ENCODE data around the gene CYP2W1. TPM values are rescaled to one million over a fixed set of nuclear protein-coding genes. Genes with fewer than 3 reads are reported as not detected.

CYP2W1 gene
- total and polyA plus RNA-seq, 10 of the 15 experiments (the other 5 are each of a cell fraction or from before 2014, with no cell fraction given): not detected

DNA sequence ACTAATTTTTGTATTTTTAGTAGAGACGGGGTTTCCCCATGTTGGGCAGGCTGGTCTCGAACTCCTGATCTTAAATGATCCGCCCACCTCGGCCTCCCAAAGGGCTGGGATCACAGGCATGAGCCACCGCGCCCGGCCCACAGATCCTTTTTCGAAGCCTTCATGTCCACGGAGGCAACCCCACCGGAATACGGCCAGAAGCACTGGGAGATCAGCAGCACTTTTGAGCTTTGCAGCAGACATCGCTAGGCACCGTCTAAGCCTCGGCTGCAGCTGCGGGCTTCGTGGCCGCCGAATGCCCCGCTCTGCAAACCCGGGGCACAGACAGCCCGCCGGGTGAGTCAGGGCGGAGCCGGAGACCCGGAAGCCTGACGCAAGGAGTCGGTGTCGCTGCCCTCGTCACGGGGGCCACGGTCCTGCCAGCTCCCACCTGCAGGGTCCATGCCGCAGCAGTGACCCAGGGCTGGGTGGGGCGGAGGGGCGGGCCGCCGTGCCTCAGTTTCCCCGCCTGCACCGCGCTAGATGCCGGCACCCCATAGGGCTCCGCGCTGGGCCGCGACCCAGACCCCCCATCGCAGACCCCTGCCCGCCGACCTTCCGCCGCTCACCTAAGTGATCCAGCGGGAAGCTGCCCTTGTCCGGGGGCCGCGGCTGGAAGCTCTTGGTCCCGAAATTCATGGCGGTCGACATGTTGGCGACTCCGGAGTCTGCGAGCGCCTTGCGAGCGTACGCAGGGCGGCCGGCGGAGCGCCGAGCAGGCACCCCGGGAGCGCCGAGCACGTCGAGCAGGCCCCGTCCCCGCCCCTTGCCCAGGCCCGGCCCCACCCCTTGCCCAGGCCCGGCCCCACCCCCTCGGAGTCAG is 7.9 kb upstream of the CYP2W1 start, which contains the start of gene COX19 (continued):
- peak; percentile 98 for TF ChIP-seq YY1 (IDR thresholded peaks at IDR 0.05; ENCODE audit: low read depth, low read length)
- TF ChIP-seq FOXK2 (IDR thresholded peaks at IDR 0.05): peak; percentile 43; the same call in 1 of the 2 replicates
- no peak for TF ChIP-seq FOS (IDR thresholded peaks at IDR 0.05; ENCODE audit: borderline replicate concordance, extremely low read depth, insufficient read length)
- TF ChIP-seq GATAD2B (conservative IDR thresholded peaks at IDR 0.05; ENCODE audit: low read depth): peak; percentile 84
- TF ChIP-seq RELA (IDR thresholded peaks at IDR 0.05; ENCODE audit: borderline replicate concordance, partially characterized antibody): no peak
- no peak for TF ChIP-seq STAT3 (IDR thresholded peaks at IDR 0.05; ENCODE audit: low read depth, low read length)
- TF ChIP-seq, protein P1, sequence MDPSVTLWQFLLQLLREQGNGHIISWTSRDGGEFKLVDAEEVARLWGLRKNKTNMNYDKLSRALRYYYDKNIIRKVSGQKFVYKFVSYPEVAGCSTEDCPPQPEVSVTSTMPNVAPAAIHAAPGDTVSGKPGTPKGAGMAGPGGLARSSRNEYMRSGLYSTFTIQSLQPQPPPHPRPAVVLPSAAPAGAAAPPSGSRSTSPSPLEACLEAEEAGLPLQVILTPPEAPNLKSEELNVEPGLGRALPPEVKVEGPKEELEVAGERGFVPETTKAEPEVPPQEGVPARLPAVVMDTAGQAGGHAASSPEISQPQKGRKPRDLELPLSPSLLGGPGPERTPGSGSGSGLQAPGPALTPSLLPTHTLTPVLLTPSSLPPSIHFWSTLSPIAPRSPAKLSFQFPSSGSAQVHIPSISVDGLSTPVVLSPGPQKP (IDR thresholded peaks at IDR 0.05; ENCODE audit: low read depth, low read length): no peak; the same call in 1 of the 2 replicates
- TF ChIP-seq, protein P2, sequence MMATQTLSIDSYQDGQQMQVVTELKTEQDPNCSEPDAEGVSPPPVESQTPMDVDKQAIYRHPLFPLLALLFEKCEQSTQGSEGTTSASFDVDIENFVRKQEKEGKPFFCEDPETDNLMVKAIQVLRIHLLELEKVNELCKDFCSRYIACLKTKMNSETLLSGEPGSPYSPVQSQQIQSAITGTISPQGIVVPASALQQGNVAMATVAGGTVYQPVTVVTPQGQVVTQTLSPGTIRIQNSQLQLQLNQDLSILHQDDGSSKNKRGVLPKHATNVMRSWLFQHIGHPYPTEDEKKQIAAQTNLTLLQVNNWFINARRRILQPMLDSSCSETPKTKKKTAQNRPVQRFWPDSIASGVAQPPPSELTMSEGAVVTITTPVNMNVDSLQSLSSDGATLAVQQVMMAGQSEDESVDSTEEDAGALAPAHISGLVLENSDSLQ (IDR thresholded peaks at IDR 0.05): peak; percentile 50; the same call in 1 of the 2 replicates
- TF ChIP-seq BHLHE40 (IDR thresholded peaks at IDR 0.05; ENCODE audit: borderline replicate concordance in 1 of 2, low read depth in 2 of 2, low read length in 1 of 2): peak; percentile 50 to 58; a peak in 2 of 4 replicates
- no peak; the same call in 1 of the 2 replicates for TF ChIP-seq CBFB (IDR thresholded peaks at IDR 0.05; ENCODE audit: low read depth)
- no peak for TF ChIP-seq EED (IDR thresholded peaks at IDR 0.05; ENCODE audit: low read depth)
- peak; percentile 69 for TF ChIP-seq SIX5 (IDR thresholded peaks at IDR 0.05; ENCODE audit: low read depth, low read length, severe bottlenecking)
- TF ChIP-seq SRF (IDR thresholded peaks at IDR 0.05; ENCODE audit: low read depth in 2 of 2, low read length in 2 of 2): peak; percentile 97 to 100
- TF ChIP-seq, protein P3, sequence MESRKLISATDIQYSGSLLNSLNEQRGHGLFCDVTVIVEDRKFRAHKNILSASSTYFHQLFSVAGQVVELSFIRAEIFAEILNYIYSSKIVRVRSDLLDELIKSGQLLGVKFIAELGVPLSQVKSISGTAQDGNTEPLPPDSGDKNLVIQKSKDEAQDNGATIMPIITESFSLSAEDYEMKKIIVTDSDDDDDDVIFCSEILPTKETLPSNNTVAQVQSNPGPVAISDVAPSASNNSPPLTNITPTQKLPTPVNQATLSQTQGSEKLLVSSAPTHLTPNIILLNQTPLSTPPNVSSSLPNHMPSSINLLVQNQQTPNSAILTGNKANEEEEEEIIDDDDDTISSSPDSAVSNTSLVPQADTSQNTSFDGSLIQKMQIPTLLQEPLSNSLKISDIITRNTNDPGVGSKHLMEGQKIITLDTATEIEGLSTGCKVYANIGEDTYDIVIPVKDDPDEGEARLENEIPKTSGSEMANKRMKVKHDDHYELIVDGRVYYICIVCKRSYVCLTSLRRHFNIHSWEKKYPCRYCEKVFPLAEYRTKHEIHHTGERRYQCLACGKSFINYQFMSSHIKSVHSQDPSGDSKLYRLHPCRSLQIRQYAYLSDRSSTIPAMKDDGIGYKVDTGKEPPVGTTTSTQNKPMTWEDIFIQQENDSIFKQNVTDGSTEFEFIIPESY (IDR thresholded peaks at IDR 0.05): no peak
- TF ChIP-seq BCLAF1 (IDR thresholded peaks at IDR 0.05): no peak
- TF ChIP-seq CBX5 (IDR thresholded peaks at IDR 0.05; ENCODE audit: low read depth): no peak
- peak; percentile 63; the same call in 2 of the 3 replicates for TF ChIP-seq POU2F2 (IDR thresholded peaks at IDR 0.05; ENCODE audit: borderline replicate concordance, low read depth, low read length)
- TF ChIP-seq, protein P4, sequence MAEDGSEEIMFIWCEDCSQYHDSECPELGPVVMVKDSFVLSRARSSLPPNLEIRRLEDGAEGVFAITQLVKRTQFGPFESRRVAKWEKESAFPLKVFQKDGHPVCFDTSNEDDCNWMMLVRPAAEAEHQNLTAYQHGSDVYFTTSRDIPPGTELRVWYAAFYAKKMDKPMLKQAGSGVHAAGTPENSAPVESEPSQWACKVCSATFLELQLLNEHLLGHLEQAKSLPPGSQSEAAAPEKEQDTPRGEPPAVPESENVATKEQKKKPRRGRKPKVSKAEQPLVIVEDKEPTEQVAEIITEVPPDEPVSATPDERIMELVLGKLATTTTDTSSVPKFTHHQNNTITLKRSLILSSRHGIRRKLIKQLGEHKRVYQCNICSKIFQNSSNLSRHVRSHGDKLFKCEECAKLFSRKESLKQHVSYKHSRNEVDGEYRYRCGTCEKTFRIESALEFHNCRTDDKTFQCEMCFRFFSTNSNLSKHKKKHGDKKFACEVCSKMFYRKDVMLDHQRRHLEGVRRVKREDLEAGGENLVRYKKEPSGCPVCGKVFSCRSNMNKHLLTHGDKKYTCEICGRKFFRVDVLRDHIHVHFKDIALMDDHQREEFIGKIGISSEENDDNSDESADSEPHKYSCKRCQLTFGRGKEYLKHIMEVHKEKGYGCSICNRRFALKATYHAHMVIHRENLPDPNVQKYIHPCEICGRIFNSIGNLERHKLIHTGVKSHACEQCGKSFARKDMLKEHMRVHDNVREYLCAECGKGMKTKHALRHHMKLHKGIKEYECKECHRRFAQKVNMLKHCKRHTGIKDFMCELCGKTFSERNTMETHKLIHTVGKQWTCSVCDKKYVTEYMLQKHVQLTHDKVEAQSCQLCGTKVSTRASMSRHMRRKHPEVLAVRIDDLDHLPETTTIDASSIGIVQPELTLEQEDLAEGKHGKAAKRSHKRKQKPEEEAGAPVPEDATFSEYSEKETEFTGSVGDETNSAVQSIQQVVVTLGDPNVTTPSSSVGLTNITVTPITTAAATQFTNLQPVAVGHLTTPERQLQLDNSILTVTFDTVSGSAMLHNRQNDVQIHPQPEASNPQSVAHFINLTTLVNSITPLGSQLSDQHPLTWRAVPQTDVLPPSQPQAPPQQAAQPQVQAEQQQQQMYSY (CRISPR knock-in tag; IDR thresholded peaks at IDR 0.05): no peak
